GM18951 (cell line): ENCODE data around the gene NRSN2.
A peak's percentile ranks its signal among the peaks of the same experiment; 100 is the strongest.

ENCODE experiments used
- POLR2A ChIP-seq: IDR thresholded peaks from 4 replicates; pipeline ENCODE4 v1.6.1; 2011; ENCODE audit warnings: mild to moderate bottlenecking; ENCODE audit not compliant: insufficient read length, insufficient read depth; ENCODE audit errors: extremely low read depth
- in situ Hi-C: fragments of 300-500 bp; cut with MboI; formaldehyde crosslinking; loops from one replicate; pipeline ENCODE4 v1.12.0; 2022; ENCODE audit warnings: low sequenced_read_pairs, mixed read lengths, inconsistent platforms; ENCODE audit not compliant: unreplicated experiment

Gene NRSN2

DNA sequence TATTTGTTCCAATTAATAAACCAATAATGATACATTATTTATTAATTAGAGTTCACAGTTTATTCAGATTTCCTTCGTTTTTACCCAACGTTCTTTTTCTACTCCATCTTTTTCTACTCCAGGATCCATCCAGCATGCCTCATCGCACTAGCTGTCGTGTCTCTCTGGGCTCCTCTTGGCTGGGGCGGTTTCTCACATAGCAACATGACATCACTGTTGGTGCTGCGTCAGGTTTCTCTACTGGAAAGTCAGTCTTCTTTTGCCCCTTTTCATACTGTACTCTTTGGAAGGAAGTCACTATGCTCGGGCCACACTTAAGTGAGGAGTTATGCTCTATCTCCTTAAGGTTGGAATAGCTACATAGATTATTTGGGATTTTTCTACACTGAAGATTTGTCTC, 35.3 kb upstream of the NRSN2 start:
- in situ Hi-C loops = no loop called here

DNA sequence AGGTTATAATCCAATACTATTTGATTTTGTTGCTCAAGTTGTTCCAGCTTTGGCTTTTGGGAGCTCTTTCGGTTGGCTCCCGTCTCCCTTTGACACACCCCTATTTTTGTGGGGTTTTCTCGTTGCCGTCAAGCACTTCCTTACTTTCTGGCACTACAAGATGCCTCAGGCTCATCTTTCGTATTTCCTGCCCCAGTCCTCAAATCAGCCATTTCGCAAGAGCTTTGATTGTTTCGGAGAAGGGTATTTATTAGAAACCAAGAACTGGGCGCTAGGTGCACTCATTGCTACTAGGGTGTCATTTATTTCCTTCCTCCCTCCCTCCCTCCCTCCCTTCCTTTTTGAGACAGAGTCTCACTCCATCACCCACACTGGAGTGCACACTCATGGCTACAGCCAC, 34.8 kb upstream of the NRSN2 start:
- in situ Hi-C loops = no loop called here
- no peak for TF ChIP-seq POLR2A

More for the DNA sequence above, 35.3 kb upstream of the NRSN2 start:
- TF ChIP-seq POLR2A = no peak

DNA sequence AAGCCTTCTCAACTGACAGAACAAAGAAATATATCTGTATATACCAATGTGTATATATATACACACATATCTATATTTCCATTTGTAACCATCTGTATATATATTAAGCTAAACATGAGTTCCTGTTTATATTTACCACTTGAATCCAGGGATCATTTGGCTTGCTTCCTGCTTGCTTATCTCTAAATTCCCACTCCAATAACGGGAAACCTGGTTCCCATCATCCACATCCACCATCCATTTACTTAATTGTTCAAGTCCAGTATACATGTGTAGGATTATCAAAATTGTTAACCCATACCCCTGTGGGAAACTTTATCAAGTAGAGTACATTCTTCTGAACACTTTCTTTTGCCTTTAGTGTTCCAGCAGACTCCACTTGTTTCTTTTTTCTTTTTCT, 34.0 kb upstream of the NRSN2 start:
- no peak for TF ChIP-seq POLR2A
- in situ Hi-C loops = no loop called here

DNA sequence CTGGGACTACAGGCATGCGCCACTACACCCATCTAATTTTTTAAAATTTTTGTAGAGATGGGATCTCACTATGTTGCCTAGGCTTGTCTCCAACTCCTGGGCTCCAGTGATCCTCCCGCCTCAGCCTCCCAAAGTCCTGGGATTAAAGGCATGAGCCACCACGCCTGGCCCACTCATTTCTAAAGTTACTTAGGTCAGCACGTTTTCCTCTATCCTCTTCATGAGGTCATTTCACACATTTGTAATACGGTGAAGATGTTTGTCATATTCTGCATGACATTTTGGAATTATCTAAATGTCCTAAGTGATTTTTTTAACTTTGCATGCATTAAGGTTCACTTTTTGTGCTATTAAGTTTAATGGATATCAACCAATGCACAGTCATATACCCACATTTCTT, 33.5 kb upstream of the NRSN2 start:
- no peak for TF ChIP-seq POLR2A
- in situ Hi-C loops = no loop called here

DNA sequence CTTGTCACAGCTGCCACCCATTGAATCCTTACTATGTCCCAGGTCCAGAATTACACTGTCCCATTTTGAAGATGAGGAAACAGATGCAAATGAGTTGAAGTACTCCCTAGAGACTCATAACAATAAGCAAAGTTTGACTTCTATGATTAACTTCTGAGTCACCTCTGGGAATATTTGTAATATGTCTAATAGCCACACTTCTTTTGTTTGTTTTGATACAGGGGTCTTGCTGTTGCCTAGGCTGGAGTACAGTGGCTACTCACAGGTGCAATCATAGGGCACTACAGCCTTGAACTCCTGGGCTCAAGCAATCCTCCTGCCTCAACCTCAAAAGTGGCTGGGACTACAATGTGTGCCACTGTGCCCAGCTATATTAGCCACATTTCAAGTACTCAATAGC, 33.0 kb upstream of the NRSN2 start:
- TF ChIP-seq POLR2A = no peak
- in situ Hi-C loops = no loop called here

DNA sequence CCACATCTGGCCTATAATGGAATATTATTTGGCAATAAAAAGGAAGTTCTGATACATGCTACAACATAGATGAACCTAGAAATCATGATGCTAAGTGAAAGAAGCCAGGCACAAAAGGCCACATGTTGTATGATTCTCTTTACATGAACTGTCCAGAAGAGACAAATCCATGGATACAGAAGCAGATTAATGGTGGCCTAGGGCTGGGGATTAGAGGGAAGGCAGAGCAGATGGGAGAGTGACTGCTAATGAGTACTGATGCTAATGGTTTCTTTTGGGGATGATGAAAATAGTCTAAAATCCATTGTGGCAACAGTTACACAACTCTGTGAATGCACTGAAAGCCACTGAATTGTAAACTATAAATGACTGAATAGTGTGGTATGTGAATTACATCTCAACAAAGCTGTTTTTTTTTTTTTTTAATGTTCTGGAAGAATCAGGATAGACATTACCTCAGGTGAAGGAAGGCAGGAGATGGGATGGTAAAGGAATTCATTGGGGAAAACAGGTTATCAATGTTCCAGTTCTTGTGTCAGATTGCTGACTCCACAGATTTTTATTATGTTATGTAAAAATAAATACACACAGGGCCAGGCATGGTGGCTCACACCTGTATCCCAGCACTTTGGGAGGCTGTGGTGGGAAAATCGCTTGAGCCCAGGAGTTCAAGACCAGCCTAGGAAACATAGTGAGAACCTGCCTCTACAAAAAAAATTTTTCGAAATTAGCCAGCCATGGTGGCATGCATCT, 30.4 kb upstream of the NRSN2 start:
- no peak for TF ChIP-seq POLR2A
- in situ Hi-C loops = no loop called here

DNA sequence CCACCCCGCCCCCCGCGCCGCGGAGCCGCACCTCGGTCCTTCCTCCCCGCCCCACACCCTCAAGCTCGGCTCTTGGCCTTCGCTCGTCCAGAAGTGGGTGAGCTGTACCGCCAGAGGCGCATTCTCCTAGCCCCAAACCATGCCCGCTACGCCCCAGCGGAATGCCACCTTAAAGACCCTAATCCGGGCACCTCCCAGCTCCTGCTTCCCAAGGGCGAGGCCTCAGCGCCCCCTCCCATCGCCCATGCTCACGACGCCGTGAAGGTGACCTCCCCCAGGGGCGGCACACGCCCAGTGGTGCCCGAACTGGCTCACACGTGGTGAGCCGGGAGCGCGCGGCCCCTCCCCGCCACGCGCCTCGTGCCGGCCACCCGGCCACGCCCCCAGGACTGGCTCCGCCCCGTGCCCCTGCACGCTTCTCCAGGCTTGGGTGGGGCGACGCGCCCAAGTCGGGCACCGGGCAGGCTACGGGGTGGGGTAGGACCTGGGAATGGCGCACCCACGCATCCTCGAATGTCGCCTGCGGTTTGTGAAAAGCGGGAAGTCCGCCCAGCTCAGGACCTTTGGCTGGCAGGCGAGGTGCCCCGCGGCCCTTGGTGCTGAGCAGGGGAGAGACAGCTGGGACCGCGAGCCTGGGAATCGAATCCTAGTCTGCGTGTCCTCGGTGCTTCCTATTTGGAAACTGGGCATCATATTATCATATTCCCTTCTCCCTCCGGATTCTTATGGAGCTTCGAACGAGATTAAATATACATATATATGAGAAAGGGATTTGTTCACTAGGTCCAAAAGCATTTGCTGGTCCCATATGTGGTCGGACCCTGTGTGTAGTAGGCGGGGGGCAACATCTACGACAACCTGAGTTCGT, 22.5 kb upstream of the NRSN2 start:
- peak; percentile 68 for TF ChIP-seq POLR2A
- in situ Hi-C loops = no loop called here

DNA sequence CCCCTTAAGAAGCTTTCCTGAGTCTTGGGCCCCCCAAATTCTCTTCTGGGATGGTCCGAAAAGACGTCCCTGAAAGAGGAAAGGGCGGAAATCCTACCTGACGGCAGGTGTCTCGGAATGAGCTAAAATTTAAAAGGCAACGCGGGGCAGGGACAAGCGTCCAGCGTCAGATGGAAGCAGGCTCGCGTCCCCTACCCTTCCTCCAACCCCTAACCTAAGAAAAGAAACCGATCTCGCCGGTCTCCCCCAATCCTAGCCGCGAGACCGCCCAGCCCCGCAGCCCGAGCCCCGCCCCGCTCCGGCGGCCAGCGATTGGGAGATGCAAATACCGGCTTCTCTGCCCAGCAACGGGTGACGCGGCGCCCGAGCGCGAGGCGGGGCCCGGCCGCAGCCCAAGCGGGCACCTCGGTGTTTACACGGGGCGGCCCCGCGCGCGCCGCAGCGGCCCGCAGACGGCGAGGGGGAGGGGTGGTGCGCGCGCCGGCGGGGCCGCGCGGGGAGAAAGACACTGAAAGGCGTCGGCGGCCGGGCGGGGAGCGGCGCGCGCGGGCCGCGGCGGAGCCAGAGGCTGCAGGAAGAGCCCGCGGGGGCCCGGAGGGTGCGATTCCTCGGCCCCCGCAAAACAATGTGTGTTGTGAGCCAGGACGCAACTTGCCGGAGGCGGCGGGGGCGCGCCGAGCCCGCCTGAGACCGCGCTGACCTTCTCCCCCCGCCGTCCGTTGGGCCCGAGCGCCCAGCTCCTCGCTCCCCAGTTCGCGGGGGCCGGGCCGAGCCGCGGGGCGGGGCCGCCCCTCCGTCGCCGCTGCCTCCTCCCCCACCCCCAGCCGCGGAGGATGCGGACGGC, 21.6 kb upstream of the NRSN2 start, which contains the start of gene SOX12:
Gene SOX12, plus strand, starts transcription at position 508 of the 844 bp plus-strand sequence. CDS start 373 bp downstream, outside the sequence.
- in situ Hi-C loops = no loop called here

DNA sequence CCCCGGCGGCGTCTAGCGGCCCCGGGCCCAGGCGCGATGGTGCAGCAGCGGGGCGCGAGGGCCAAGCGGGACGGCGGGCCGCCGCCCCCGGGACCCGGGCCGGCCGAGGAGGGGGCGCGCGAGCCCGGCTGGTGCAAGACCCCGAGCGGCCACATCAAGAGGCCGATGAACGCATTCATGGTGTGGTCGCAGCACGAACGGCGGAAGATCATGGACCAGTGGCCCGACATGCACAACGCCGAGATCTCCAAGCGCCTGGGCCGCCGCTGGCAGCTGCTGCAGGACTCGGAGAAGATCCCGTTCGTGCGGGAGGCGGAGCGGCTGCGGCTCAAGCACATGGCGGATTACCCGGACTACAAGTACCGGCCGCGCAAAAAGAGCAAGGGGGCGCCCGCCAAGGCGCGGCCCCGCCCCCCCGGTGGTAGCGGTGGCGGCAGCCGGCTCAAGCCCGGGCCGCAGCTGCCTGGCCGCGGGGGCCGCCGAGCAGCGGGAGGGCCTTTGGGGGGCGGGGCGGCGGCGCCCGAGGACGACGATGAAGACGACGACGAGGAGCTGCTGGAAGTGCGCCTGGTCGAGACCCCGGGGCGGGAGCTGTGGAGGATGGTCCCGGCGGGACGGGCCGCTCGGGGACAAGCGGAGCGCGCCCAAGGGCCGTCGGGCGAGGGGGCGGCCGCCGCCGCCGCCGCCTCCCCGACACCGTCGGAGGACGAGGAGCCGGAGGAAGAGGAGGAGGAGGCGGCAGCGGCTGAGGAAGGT, 20.8 kb upstream of the NRSN2 start:
- TF ChIP-seq POLR2A = peak; percentile 8
- in situ Hi-C loops = no loop called here

More for the DNA sequence above, 21.6 kb upstream of the NRSN2 start, which contains the start of gene SOX12:
- peak; percentile 70 for TF ChIP-seq POLR2A

DNA sequence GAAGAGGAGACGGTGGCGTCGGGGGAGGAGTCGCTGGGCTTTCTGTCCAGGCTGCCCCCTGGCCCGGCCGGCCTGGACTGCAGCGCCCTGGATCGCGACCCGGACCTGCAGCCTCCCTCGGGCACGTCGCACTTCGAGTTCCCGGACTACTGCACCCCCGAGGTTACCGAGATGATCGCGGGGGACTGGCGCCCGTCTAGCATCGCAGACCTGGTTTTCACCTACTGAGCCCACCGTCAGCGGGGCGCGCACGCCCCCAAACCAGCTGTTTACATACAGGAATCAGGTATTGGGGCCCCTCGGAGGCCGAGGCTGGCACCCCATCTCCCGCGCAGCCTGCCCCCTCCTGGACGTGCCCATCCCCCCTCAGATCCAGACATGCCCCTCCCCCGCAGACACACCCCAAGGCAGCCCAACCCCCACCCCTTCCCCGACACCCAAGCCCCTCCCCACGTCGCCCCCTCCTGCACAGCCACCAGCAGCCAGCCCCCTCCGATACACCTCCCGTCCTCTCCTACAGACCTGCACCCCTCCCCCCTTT, 20.2 kb upstream of the NRSN2 start:
- TF ChIP-seq POLR2A = no peak
- in situ Hi-C loops = no loop called here

DNA sequence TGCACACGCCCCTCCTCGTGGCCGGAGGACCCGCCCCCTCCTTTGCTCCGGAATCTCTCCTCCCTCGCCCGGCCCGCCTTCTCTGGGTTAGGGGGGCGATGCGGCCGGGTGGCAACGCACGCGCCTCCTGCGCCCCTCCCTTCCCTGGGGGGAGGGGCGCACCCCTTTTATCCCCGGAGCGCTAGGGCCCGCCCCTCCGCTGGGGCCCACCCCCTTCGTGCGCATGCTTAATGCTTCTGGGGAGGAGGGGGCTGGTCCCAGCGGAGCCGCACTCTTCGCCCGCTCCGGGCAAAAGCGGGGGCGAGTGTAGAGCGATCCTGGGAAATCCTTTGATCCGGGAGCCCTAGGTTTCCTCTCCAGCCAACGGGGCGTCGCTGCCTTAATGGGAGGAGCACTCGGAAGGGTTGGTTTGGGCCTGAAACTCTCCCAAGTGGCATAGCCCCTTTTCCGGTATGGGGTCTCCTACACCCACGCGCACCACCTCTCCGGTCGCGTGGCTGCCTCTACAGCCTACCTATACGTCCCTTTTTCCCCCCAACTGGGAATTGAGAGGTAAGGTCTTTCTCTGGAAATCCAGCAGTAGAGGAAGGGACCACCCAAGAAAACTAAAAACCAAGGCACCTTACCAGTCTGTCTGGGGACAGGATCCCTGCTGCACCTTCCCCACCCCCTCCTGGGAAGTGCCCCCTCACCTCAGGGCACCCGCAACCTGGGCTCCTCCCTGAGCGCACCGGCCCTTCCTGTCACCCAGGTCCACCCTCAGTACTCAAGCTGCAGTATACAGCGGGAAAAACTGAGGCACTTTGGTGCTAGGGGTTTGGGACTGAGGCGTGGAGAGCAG, 19.5 kb upstream of the NRSN2 start:
- TF ChIP-seq POLR2A = peak; percentile 58
- in situ Hi-C loops = no loop called here
